Stomach (tissue), 9 donors: ENCODE measurements around the gene PRKN. TPM values are rescaled to one million over a fixed set of nuclear protein-coding genes. Genes with fewer than 3 reads are reported as not detected.

ENCODE experiments used
- DNase-seq, 2 donors: peaks; one replicate each; pipeline versions ENCODE4 v3.0.0 to v3.0.0-alpha.2; 2013 to 2019
- H3K27ac ChIP-seq, 5 donors: fragments of 200-600 bp in 4 of 5; sonication (generic) in 4 of 5; one replicate each; pipeline ENCODE4 v1.5.1; 2013 to 2019; ENCODE audit warnings: mild to moderate bottlenecking in 1 of 5, moderate library complexity in 1 of 5
- H3K27me3 ChIP-seq, 3 donors: fragments of 200-600 bp; sonication (generic); one replicate each; pipeline ENCODE4 v1.5.1; 2017 to 2019; ENCODE audit warnings: mixed run types in 1 of 3
- H3K36me3 ChIP-seq, 4 donors: fragments of 200-600 bp; sonication (generic); 1 replicate in 3 of 4; 2 replicates in 1 of 4; pipeline ENCODE4 v1.5.1; 2016 to 2019
- H3K4me1 ChIP-seq, 4 donors: fragments of 200-600 bp; sonication (generic); one replicate each; pipeline ENCODE4 v1.5.1; 2016 to 2019
- H3K4me3 ChIP-seq, 4 donors: fragments of 200-600 bp; sonication (generic) in 3 of 4; one replicate each; pipeline ENCODE4 v1.5.1; 2016 to 2019; ENCODE audit warnings: mild to moderate bottlenecking in 1 of 4
- H3K9me3 ChIP-seq, 4 donors: fragments of 200-600 bp; sonication (generic); one replicate each; pipeline ENCODE4 v1.5.1; 2016 to 2019
- EP300 ChIP-seq: sonication (generic); formaldehyde crosslinking; IDR thresholded peaks from one replicate; pipeline ENCODE4 v1.6.1; 2017; ENCODE audit warnings: antibody characterized with exemption
- POLR2A ChIP-seq, 4 donors: fragments of 450-650 bp; IDR thresholded peaks; one replicate each; pipeline ENCODE4 v1.6.1; 2016; ENCODE audit warnings: antibody characterized with exemption in 4 of 4, control low read depth in 2 of 4, mild to moderate bottlenecking in 1 of 4, moderate library complexity in 1 of 4
- POLR2AphosphoS5 ChIP-seq, 3 donors: sonication (generic); formaldehyde crosslinking; IDR thresholded peaks; one replicate each; pipeline ENCODE4 v1.6.1; 2016; ENCODE audit warnings: antibody characterized with exemption in 3 of 3
- WGBS, 5 donors: extraction: QIAGEN DNeasy Blood & Tissue Kit in 3 of 5; methylation state at CpG; one replicate each; pipeline versions ENCODE4 v1.1.5 to v1.1.7; 2013 to 2018; 5-methylcytosine and 5-hydroxymethylcytosine counted together
- intact Hi-C: fragments of 100-400 bp; cut with DNase I; formaldehyde crosslinking; loops from one replicate; pipeline ENCODE4 v1.15.1; 2023; ENCODE audit warnings: low total_unique reads
- polyA plus RNA-seq, 3 donors: library from polyadenylated mRNA; stranded (reverse); fragments of 200-250 nt; gene quantifications; one replicate each; pipeline ENCODE4 v1.2.3, GENCODE V29; 2013
- total RNA-seq, 5 donors: library from RNA; depleted of rRNA; stranded (reverse); fragments of >200 nt; gene quantifications; one replicate each; pipeline versions ENCODE4 v1.1.0 to v1.2.3, GENCODE V29; 2014 to 2016
- TF ChIP-seq, protein P1 (sequence below), 7 experiments: fragments of 450-650 bp in 4 of 7; fragments of 200-600 bp in 3 of 7; sonication (generic) in 3 of 7; IDR thresholded peaks; one replicate each; pipeline ENCODE4 v1.5.1; 2016 to 2019; ENCODE audit warnings: antibody characterized with exemption in 7 of 7, control low read depth in 2 of 7, mild to moderate bottlenecking in 1 of 7
- donor health status: healthy with polysubstance abuse.
- donor health status: Bipolar disorder and iron deficiency.
- donor health status: healthy.

PRKN gene
- total and polyA plus RNA-seq, 8 donors: 0.68 to 19.8 (median 9.5) TPM

DNA sequence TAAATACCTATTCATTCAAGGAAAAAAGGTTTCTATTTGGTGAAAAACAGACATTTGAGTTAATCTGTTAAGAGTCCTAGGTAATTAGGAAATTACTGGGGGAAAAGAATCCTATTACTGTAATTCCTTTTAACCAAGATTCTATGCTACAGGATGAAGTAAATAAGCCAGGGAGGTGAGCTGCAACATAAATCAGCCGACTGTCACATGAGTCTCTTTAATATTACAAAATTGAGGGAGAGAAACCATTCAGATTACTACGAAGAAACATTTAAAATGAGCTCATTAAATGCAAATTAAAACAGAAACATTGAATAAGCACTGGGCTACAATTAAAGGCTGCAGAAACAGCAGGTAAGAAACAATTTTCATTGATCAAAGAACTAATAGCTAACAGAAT, 5.3 kb downstream of the PRKN start:
- Histone ChIP-seq H3K27ac (no peak overlapping the region), H3K4me3 (no peak overlapping the region), H3K36me3 (no peaks in the 10 kb centered on the region), H3K9me3 (no peaks in the 10 kb centered on the region), H3K27me3 (no peaks in the 10 kb centered on the region), H3K4me1 (peaks cover 6 to 28% (median 10%) of the 10 kb centered on the region in 4 donors)
- TF ChIP-seq, protein P1, sequence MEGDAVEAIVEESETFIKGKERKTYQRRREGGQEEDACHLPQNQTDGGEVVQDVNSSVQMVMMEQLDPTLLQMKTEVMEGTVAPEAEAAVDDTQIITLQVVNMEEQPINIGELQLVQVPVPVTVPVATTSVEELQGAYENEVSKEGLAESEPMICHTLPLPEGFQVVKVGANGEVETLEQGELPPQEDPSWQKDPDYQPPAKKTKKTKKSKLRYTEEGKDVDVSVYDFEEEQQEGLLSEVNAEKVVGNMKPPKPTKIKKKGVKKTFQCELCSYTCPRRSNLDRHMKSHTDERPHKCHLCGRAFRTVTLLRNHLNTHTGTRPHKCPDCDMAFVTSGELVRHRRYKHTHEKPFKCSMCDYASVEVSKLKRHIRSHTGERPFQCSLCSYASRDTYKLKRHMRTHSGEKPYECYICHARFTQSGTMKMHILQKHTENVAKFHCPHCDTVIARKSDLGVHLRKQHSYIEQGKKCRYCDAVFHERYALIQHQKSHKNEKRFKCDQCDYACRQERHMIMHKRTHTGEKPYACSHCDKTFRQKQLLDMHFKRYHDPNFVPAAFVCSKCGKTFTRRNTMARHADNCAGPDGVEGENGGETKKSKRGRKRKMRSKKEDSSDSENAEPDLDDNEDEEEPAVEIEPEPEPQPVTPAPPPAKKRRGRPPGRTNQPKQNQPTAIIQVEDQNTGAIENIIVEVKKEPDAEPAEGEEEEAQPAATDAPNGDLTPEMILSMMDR (IDR thresholded peaks at IDR 0.05): no peak
- TF ChIP-seq EP300: no peak
- no peak for TF ChIP-seq POLR2AphosphoS5 (IDR thresholded peaks at IDR 0.05)
- no peak for TF ChIP-seq POLR2A (IDR thresholded peaks at IDR 0.05)
- 76 to 93% (median 90%) methylated on average over 2 of the region's 2 CpGs for WGBS, 5 donors
- intact Hi-C loops: no loop called here
- no peak for DNase-seq

- TF ChIP-seq POLR2A (IDR thresholded peaks at IDR 0.05) (no peak), EP300 (no peak), POLR2AphosphoS5 (IDR thresholded peaks at IDR 0.05) (no peak)
- TF ChIP-seq, protein P1 (IDR thresholded peaks at IDR 0.05): no peak
- intact Hi-C loops: no loop called here
- Histone ChIP-seq H3K36me3 (no peaks in the 10 kb centered on the region), H3K27me3 (no peaks in the 10 kb centered on the region), H3K4me1 (peaks cover 2 to 20% (median 5%) of the 10 kb centered on the region in 4 donors), H3K27ac (no peak overlapping the region), H3K4me3 (no peak overlapping the region), H3K9me3 (no peaks in the 10 kb centered on the region)
- 86 to 92% (median 88%) methylated on average over 2 of the region's 2 CpGs for WGBS, 5 donors
- no peak for DNase-seq
Measured at GRCh38 chr6:162721404-162721687, 6.2 kb downstream of the PRKN start.

DNA sequence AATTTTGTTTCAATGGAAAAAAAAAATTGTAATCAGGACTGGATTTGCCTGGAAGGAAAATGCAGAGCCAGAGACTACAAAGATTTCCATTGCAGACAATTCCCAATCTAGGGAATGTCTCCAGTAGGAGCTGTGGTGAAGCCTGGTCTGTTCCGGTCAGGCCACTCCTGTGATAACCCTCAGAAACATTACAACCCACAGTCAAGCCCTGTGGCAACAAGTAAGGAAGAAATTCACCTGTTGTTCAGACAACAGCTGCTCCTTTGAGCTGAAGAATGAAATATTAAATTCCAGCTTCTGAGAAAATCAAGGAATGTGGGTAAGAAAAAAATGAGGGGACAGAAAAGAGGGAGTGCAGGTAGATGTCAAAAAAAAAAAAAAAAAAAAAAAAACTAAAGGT, 8.0 kb downstream of the PRKN start:
- TF ChIP-seq POLR2AphosphoS5 (IDR thresholded peaks at IDR 0.05) (no peak), EP300 (no peak), POLR2A (IDR thresholded peaks at IDR 0.05) (no peak)
- TF ChIP-seq, protein P1 (IDR thresholded peaks at IDR 0.05): no peak
- Histone ChIP-seq H3K36me3 (no peaks in the 10 kb centered on the region), H3K27me3 (no peaks in the 10 kb centered on the region), H3K27ac (no peak overlapping the region), H3K4me3 (no peak overlapping the region), H3K9me3 (no peaks in the 10 kb centered on the region), H3K4me1 (peaks cover 0 to 1% (median 0%) of the 10 kb centered on the region in 4 donors)
- WGBS, 5 donors: 48 to 97% (median 62%) methylated on average over 1 of the region's 1 CpG
- intact Hi-C loops: no loop called here
- no peak for DNase-seq

GRCh38 chr6:162715601-162716000, 12.0 kb downstream of the PRKN start:
- no peak for TF ChIP-seq POLR2AphosphoS5 (IDR thresholded peaks at IDR 0.05)
- no peak for TF ChIP-seq EP300
- TF ChIP-seq, protein P1 (IDR thresholded peaks at IDR 0.05): no peak
- no peak for TF ChIP-seq POLR2A (IDR thresholded peaks at IDR 0.05)
- H3K9me3 ChIP-seq: no peaks in the 10 kb centered on the region
- 89 to 96% (median 91%) methylated on average over 6 of the region's 6 CpGs for WGBS, 5 donors
- no peaks in the 10 kb centered on the region for H3K4me1 ChIP-seq
- H3K27ac ChIP-seq: no peak overlapping the region
- H3K27me3 ChIP-seq: no peaks in the 10 kb centered on the region
- intact Hi-C loops: no loop called here
- DNase-seq: no peak
- H3K36me3 ChIP-seq: no peaks in the 10 kb centered on the region
- H3K4me3 ChIP-seq: no peak overlapping the region
